GM12801 (cell line): ENCODE results near the gene TNC.

Experiments
- TF ChIP-seq, protein P1 (sequence below): IDR thresholded peaks from one replicate; pipeline ENCODE4 v1.5.1; 2011; ENCODE audit warnings: control low read depth; ENCODE audit not compliant: insufficient read length; ENCODE audit errors: extremely low read depth

The TNC gene

DNA sequence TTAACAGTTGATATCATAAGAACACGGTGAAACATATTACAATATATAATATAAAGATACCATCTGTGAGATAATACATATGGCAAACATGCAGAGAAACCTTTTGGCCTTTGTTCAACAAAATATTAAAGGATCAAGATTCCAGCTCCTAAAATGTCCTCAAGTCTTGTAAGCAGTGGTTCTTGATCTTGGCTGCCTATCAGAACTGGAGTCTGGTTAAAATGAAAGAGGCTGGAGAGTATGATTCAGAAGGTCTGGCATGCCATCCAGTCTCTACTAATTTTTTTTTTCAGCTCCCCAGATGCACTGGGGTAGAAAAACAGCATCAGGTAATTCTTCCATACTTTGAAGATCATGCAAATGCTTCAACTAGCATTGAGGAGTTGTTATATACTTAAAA lies 83.2 kb downstream of the TNC start:
- TF ChIP-seq, protein P1, sequence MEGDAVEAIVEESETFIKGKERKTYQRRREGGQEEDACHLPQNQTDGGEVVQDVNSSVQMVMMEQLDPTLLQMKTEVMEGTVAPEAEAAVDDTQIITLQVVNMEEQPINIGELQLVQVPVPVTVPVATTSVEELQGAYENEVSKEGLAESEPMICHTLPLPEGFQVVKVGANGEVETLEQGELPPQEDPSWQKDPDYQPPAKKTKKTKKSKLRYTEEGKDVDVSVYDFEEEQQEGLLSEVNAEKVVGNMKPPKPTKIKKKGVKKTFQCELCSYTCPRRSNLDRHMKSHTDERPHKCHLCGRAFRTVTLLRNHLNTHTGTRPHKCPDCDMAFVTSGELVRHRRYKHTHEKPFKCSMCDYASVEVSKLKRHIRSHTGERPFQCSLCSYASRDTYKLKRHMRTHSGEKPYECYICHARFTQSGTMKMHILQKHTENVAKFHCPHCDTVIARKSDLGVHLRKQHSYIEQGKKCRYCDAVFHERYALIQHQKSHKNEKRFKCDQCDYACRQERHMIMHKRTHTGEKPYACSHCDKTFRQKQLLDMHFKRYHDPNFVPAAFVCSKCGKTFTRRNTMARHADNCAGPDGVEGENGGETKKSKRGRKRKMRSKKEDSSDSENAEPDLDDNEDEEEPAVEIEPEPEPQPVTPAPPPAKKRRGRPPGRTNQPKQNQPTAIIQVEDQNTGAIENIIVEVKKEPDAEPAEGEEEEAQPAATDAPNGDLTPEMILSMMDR: no peak

GRCh38 chr9:115033800-115034199 lies 84.2 kb downstream of the TNC start:
- TF ChIP-seq, protein P1: no peak

DNA sequence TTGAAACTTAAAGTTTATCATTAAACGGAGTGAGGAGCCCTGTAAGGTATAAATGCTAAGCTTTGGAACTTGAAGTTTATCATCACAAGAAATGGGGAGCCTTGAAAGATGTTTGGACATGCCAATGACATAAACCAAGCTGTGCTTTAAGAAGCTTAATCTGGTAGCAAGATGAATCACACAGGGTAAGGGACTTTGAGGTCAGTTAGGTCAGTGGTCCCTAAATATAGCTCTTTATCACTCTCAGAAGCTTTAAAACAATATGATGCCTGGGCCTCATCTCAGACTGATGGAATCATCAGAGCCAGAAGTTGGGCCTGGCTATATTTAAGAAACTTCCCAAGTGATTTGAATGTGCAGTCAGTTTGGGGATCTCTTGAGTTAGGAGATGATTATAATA lies 85.7 kb downstream of the TNC start:
- TF ChIP-seq, protein P1: no peak

- TF ChIP-seq, protein P1: no peak
Measured at GRCh38 chr9:115030006-115030405, 88.0 kb downstream of the TNC start.

DNA sequence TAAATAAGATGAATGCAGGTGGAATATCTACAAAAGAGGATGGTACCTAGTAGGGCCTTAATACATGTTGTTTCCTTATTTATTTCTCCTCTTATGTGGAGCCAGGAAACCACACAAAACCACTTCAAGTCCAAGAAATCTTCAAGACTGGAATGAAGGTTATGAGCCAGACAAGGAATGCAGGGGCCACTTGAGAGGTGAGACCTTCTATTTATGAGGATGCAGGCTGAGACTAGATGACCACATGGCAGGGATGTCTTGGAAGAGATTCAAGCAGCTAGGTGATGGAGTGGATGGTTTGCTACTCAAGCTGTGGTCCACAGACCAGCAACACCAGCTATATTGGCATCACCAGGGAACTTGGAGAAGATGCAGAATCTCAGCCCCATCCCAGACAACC lies 92.2 kb downstream of the TNC start:
- TF ChIP-seq, protein P1: no peak

DNA sequence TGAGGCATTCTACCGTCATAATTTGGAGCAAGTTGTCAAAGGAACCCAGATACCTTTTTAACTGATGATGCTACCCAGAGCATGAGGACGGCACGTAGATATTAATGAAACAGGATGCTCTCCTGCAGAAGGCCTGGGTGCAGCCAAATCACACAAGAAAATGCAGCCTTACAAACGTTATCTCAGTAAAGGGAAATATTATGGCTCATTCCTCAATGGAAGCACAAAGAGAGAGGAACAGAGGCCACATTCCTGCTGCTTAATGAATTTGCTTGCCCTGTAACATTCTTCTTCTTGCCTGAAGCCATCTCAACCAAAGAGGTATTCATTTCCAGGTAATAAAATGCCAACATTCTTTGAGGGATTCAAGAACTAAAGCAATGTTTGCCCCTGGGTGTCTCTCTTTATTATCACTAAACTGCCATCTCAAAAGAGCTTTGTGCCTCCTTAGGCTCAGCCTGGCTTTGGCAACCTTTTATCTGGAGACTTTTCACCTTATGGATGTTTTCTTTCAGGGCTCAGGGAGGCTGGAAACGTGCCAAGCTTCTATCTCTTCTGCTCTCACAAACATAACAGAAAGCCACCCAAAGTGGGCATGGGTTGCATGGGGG lies 92.9 kb downstream of the TNC start:
- TF ChIP-seq, protein P1: no peak

GRCh38 chr9:115022760-115023434 lies 95.1 kb downstream of the TNC start:
- TF ChIP-seq, protein P1: no peak
